ENCODE measurements around the gene IFNGR2.
A peak's percentile ranks its signal among the peaks of the same experiment; 100 is the strongest.

The IFNGR2 gene

DNA sequence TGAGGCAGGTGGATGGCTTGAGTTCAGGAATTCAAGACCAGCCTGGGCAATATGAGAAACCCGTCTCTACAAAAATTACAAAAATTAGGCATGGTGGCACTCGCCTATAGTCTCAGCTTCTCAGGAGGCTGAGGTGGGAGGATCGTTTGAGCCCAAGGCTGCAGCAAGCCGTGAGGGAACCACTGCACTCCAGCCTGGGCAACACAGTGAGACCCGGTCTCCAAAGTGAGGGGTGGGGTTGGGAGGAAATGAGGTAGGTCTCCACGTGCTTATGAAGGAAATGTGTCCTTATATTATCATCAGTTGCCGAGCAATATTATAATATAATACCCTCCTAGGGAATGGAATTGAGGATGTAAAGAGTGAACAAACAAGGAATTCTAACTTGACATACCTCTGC, 73.9 kb downstream of the IFNGR2 start:
- DNase-seq (ENCODE audit: low read depth) = no peak
- no peaks in the 10 kb centered on the region for H3K9me3 ChIP-seq (ENCODE audit: control insufficient read depth, low read length)
- H3K9ac ChIP-seq (ENCODE audit: low read length) = no peak overlapping the region
- peaks cover 10% of the 10 kb centered on the region for H3K4me1 ChIP-seq (ENCODE audit: control insufficient read depth, insufficient read depth, low read length)
- H3K27me3 ChIP-seq (replicated peaks; ENCODE audit: control insufficient read depth, insufficient read depth, low read length) = no peaks in the 10 kb centered on the region
- no peak overlapping the region for H3K4me3 ChIP-seq (ENCODE audit: low read length)
- H3K36me3 ChIP-seq (ENCODE audit: control insufficient read depth, insufficient read depth, low read length, severe bottlenecking) = no peaks in the 10 kb centered on the region

DNA sequence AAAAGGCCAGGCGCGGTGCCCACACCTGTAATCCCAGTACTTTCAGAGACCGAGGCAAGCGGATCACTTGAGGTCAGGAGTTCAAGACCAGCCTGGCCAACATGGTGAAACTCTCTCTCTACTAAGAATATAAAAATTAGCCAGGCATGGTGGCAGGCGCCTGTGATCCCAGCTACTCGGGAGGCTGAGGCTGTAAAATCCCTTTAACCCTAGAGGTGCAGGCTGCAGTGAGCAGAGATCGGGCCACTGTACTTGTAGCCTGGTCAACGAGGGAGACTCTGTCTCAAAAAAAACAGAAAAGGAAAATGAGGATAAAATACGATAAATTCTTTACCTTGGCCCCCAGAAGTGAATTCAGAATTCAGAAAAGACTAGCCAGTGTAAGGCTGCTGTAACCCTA, 75.0 kb downstream of the IFNGR2 start:
- DNase-seq (ENCODE audit: low read depth) = no peak
- peak overlapping the region; percentile 90 for H3K4me3 ChIP-seq (ENCODE audit: low read length)
- H3K36me3 ChIP-seq (ENCODE audit: control insufficient read depth, insufficient read depth, low read length, severe bottlenecking) = no peaks in the 10 kb centered on the region
- no peaks in the 10 kb centered on the region for H3K9me3 ChIP-seq (ENCODE audit: control insufficient read depth, low read length)
- H3K27me3 ChIP-seq (replicated peaks; ENCODE audit: control insufficient read depth, insufficient read depth, low read length) = no peaks in the 10 kb centered on the region
- peak overlapping the region; percentile 90 for H3K9ac ChIP-seq (ENCODE audit: low read length)
- peaks cover 10% of the 10 kb centered on the region for H3K4me1 ChIP-seq (ENCODE audit: control insufficient read depth, insufficient read depth, low read length)

DNA sequence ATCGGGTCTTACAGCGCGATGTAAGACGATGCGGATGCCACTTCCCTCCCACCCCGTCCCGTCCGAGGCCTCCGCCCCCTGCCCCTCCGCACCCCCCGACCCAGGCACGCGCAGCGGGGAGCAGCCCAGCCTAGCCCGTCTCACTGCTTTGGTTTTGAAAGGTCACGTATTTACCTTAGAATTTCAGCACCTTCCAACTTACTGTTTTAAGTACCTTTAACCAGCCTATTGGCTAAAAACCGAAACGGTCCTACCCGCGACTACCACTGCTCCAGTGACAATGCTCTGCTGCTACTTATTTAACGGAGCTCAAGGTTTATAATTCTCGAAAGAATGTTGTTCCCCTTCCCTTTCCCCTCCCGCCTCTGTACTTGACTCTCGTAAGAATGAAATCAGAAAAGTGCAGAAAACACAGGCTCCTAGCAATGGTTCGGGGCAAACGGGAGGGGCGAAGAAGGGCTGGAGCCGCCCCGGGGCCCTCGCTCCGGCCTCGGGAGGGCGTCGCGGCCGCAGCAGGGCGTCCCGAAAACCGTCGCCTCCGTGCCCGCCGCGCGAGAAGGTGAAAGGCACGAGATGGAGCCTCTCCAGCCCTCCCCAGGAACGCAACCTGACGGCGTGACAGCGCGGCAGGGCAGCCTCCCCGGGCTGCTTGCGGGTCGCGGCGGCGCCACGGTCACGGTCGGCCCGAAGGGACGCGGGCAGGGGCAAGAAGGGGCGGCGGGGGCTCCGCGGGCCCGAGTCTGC, 75.9 kb downstream of the IFNGR2 start:
- H3K9ac ChIP-seq (ENCODE audit: low read length) = peak overlapping the region; percentile 90
- H3K4me1 ChIP-seq (ENCODE audit: control insufficient read depth, insufficient read depth, low read length) = peaks cover 10% of the 10 kb centered on the region
- peak overlapping the region; percentile 90 for H3K4me3 ChIP-seq (ENCODE audit: low read length)
- DNase-seq (ENCODE audit: low read depth) = peak; percentile 76
- no peaks in the 10 kb centered on the region for H3K36me3 ChIP-seq (ENCODE audit: control insufficient read depth, insufficient read depth, low read length, severe bottlenecking)
- H3K27me3 ChIP-seq (replicated peaks; ENCODE audit: control insufficient read depth, insufficient read depth, low read length) = no peaks in the 10 kb centered on the region
- no peaks in the 10 kb centered on the region for H3K9me3 ChIP-seq (ENCODE audit: control insufficient read depth, low read length)

DNA sequence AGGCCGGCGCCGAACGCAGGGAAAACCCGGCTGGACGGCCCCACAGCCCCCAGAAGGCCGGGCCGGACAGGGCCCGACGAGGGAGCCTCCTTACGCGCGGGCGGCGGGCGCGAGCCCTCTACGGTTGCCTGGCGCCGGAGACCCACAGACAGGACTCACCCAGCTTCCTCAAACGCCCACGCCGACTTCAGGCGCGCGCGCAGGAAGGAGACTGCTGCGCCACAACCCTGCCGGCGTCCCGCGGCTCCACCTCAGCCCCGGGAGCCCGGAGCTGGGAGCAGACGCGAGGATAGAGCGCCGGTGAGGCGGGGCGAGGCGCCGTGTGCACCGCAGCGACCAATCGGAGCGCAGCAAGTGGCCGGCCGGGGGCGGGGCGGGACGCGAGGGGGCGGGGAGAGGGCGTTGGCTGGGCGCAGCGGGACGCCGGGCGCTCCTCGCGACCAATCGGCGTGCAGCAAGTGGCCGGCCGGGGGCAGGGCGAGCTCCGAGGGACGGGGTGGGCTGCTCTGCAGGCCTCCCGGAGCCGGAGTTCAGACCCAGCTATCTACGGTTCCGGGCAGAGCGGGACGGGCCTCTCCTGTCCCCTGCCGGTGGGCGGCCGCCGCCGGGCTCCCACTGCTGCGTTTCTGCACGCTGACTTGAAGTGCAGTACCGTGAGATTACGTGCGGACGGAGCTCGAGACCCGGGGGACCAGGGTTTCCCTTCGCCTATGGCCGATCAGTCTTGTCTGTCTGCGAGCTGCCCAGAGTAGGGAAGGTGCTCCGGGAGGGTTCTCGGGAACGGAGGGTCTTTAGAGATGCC, 76.7 kb downstream of the IFNGR2 start, which contains the start of gene TMEM50B:
TSS of gene TMEM50B (minus strand) at position 296 of the 802 bp plus-strand sequence. CDS start 11,089 bp downstream, outside the sequence.
- H3K4me3 ChIP-seq (ENCODE audit: low read length) = peak within 1 kb of the TSS; percentile 99
- H3K27me3 ChIP-seq (replicated peaks; ENCODE audit: control insufficient read depth, insufficient read depth, low read length) = no peaks in the 10 kb centered on the region
- peaks cover 10% of the 10 kb centered on the region for H3K4me1 ChIP-seq (ENCODE audit: control insufficient read depth, insufficient read depth, low read length)
- no peaks in the 10 kb centered on the region for H3K36me3 ChIP-seq (ENCODE audit: control insufficient read depth, insufficient read depth, low read length, severe bottlenecking)
- peak; percentile 99 for DNase-seq (ENCODE audit: low read depth)
- peak within 1 kb of the TSS; percentile 99 for H3K9ac ChIP-seq (ENCODE audit: low read length)
- no peaks in the 10 kb centered on the region for H3K9me3 ChIP-seq (ENCODE audit: control insufficient read depth, low read length)

DNA sequence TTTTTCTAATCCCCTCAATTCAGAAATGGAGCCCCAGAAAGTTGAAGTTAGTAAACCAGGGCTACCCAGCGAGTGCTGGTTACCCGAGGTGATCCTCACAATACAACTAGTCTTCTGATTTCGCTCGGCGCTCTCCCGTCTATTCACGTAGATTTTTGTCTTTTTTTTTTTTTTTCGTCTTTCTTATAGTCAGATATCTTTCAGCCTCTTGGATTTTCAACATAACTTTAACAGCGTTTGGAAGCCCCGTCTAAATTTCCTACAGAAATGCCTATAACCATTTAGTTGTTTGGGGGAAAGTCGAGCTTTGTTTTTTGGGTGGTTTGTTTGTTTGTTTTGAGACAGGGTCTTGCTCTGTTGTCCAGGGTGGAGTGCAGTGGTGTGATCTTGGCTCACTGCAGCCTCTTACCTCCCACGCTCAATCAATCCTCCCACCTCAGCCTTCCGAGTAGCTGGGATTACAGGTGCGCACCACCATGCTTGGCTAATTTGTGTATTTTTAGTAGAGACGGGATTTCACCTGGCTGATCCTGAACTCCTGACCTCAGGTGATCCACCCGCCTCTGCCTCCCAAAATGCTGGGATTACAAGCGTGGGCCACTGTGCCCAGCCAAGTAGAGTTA, 77.4 kb downstream of the IFNGR2 start:
- Histone ChIP-seq H3K9me3 (ENCODE audit: control insufficient read depth, low read length) (no peaks in the 10 kb centered on the region), H3K4me1 (ENCODE audit: control insufficient read depth, insufficient read depth, low read length) (peaks cover 10% of the 10 kb centered on the region), H3K9ac (ENCODE audit: low read length) (peak overlapping the region; percentile 99), H3K27me3 (replicated peaks; ENCODE audit: control insufficient read depth, insufficient read depth, low read length) (no peaks in the 10 kb centered on the region), H3K36me3 (ENCODE audit: control insufficient read depth, insufficient read depth, low read length, severe bottlenecking) (no peaks in the 10 kb centered on the region), H3K4me3 (ENCODE audit: low read length) (peak overlapping the region; percentile 99)
- no peak for DNase-seq (ENCODE audit: low read depth)

DNA sequence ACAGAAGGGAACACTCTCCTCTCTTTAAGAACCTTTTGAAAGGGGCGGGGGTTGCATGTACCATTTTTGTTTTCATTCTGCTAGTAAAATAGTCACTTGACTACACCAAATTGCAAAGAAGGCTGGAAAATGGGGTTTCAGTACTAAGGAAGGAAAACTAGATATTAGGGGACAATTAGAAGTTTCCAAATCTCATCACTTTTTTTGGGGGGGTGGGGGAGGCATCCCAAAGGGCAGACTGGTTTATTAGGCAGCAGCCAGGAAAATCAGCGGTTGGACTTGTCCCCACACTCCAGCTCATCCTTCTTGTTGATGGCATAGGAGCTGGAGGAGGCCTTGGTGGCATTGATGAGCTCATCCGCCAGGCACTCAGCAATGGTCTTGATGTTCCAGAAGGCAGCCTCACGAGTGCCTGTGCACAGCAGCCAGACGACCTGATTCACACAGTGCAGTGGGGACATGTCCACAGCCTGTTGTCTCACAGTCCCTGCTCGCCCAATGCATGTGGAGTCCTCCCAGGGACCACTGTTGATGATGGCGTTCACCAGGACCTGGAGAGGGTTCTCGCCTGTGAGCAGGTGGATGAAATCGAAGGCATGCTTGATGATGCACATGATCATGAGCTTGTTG, 78.2 kb downstream of the IFNGR2 start:
- no peak for DNase-seq (ENCODE audit: low read depth)
- Histone ChIP-seq H3K9ac (ENCODE audit: low read length) (no peak overlapping the region), H3K4me1 (ENCODE audit: control insufficient read depth, insufficient read depth, low read length) (peaks cover 10% of the 10 kb centered on the region), H3K36me3 (ENCODE audit: control insufficient read depth, insufficient read depth, low read length, severe bottlenecking) (no peaks in the 10 kb centered on the region), H3K27me3 (replicated peaks; ENCODE audit: control insufficient read depth, insufficient read depth, low read length) (no peaks in the 10 kb centered on the region), H3K9me3 (ENCODE audit: control insufficient read depth, low read length) (no peaks in the 10 kb centered on the region), H3K4me3 (ENCODE audit: low read length) (no peak overlapping the region)
